Trophoblast cell (in vitro differentiated cells and primary cell): ENCODE data around the gene F10.

Experiments
- DNase-seq, 2 donors: peaks; one replicate each; pipeline ENCODE4 v3.0.0-alpha.2; 2016
- H2AFZ ChIP-seq: 2 replicates; pipeline ENCODE4 v1.6.1; 2013; ENCODE audit warnings: low read length, moderate library complexity, mild to moderate bottlenecking; ENCODE audit not compliant: insufficient read depth, poor library complexity
- H2AK5ac ChIP-seq: 2 replicates; pipeline ENCODE4 v1.6.1; 2013; ENCODE audit warnings: mild to moderate bottlenecking, low read length
- H2BK120ac ChIP-seq: 2 replicates; pipeline ENCODE4 v1.6.1; 2013; ENCODE audit warnings: low read length, mild to moderate bottlenecking, moderate library complexity; ENCODE audit not compliant: insufficient read depth, poor library complexity
- H2BK12ac ChIP-seq: 2 replicates; pipeline ENCODE4 v1.6.1; 2013; ENCODE audit warnings: mild to moderate bottlenecking, low read length, moderate library complexity
- H2BK5ac ChIP-seq: 2 replicates; pipeline ENCODE4 v1.6.1; 2013; ENCODE audit warnings: low read length, low read depth, moderate library complexity, mild to moderate bottlenecking; ENCODE audit not compliant: poor library complexity
- H3K14ac ChIP-seq: 2 replicates; pipeline ENCODE4 v1.6.1; 2013; ENCODE audit warnings: mild to moderate bottlenecking, low read length
- H3K18ac ChIP-seq: 2 replicates; pipeline ENCODE4 v1.6.1; 2013; ENCODE audit warnings: mild to moderate bottlenecking, low read length
- H3K23ac ChIP-seq: 2 replicates; pipeline ENCODE4 v1.6.1; 2013; ENCODE audit warnings: low read length
- H3K27ac ChIP-seq: 2 replicates; pipeline ENCODE4 v1.5.1; 2013; ENCODE audit warnings: low read depth, mild to moderate bottlenecking, inconsistent platforms, low read length, moderate library complexity
- H3K27me3 ChIP-seq: 2 replicates; pipeline ENCODE4 v1.6.1; 2013; ENCODE audit warnings: inconsistent platforms, mild to moderate bottlenecking, low read length, moderate library complexity; ENCODE audit not compliant: insufficient read depth
- H3K36me3 ChIP-seq, 2 experiments: 1 replicate in 1 of 2; 2 replicates in 1 of 2; pipeline ENCODE4 v1.6.1; 2013; ENCODE audit warnings: low read length in 2 of 2, mild to moderate bottlenecking in 2 of 2, moderate library complexity in 1 of 2; ENCODE audit not compliant: insufficient read depth in 2 of 2, control insufficient read depth in 1 of 2
- H3K4ac ChIP-seq: 2 replicates; pipeline ENCODE4 v1.6.1; 2013; ENCODE audit warnings: low read depth, mild to moderate bottlenecking, low read length, moderate library complexity
- H3K4me1 ChIP-seq, 2 experiments: 1 replicate in 1 of 2; 2 replicates in 1 of 2; pipeline ENCODE4 v1.6.1; 2013; ENCODE audit warnings: low read length in 2 of 2, mild to moderate bottlenecking in 2 of 2, moderate library complexity in 1 of 2; ENCODE audit not compliant: insufficient read depth in 2 of 2, control insufficient read depth in 1 of 2
- H3K4me2 ChIP-seq: 2 replicates; pipeline ENCODE4 v1.6.1; 2013; ENCODE audit warnings: inconsistent platforms, mild to moderate bottlenecking, low read length, moderate library complexity
- H3K4me3 ChIP-seq: 2 replicates; pipeline ENCODE4 v1.5.1; 2013; ENCODE audit warnings: mild to moderate bottlenecking, low read depth, low read length, inconsistent platforms
- H3K79me1 ChIP-seq: one replicate; pipeline ENCODE4 v1.6.1; 2013; ENCODE audit warnings: low read length
- H3K79me2 ChIP-seq: 2 replicates; pipeline ENCODE4 v1.6.1; 2013; ENCODE audit warnings: low read length, mild to moderate bottlenecking; ENCODE audit not compliant: control insufficient read depth, insufficient read depth, poor library complexity
- H3K9ac ChIP-seq: 2 replicates; pipeline ENCODE4 v1.6.1; 2013; ENCODE audit warnings: mild to moderate bottlenecking, low read length
- H3K9me3 ChIP-seq: 2 replicates; pipeline ENCODE4 v1.6.1; 2013; ENCODE audit warnings: low read depth, mild to moderate bottlenecking, control low read depth, inconsistent platforms, low read length; ENCODE audit not compliant: insufficient read depth
- H4K12ac ChIP-seq: 2 replicates; pipeline ENCODE4 v1.6.1; 2013; ENCODE audit warnings: low read depth, mild to moderate bottlenecking, low read length, moderate library complexity
- H4K8ac ChIP-seq: 2 replicates; pipeline ENCODE4 v1.6.1; 2013; ENCODE audit warnings: low read depth, mild to moderate bottlenecking, low read length, moderate library complexity
- H4K91ac ChIP-seq: one replicate; pipeline ENCODE4 v1.6.1; 2013; ENCODE audit warnings: low read depth, mild to moderate bottlenecking, low read length, moderate library complexity
- WGBS: extraction: QIAGEN DNeasy Blood & Tissue Kit; methylation state at CpG from one replicate; pipeline ENCODE4 v1.1.7; 2013; ENCODE audit warnings: missing lambda C conversion rate; ENCODE audit not compliant: insufficient read length, insufficient coverage; ENCODE audit errors: extremely low coverage; 5-methylcytosine and 5-hydroxymethylcytosine counted together

Gene F10

GRCh38 chr13:113176280-113176679 lies 53.7 kb downstream of the F10 start:
- H3K27me3 ChIP-seq = no peaks in the 10 kb centered on the region
- H4K8ac ChIP-seq = no peak overlapping the region
- no peak overlapping the region for H3K27ac ChIP-seq
- H3K79me2 ChIP-seq = no peaks in the 10 kb centered on the region
- H3K4me2 ChIP-seq = no peak overlapping the region
- no peak overlapping the region for H3K9ac ChIP-seq
- H2BK12ac ChIP-seq = no peak overlapping the region
- no peak overlapping the region for H4K12ac ChIP-seq
- H3K36me3 ChIP-seq = peaks cover 47 to 58% of the 10 kb centered on the region in 2 experiments
- DNase-seq = no peak
- H3K4me1 ChIP-seq = no peaks in the 10 kb centered on the region
- H2AK5ac ChIP-seq = no peak overlapping the region
- no peak overlapping the region for H3K14ac ChIP-seq
- H3K79me1 ChIP-seq = no peaks in the 10 kb centered on the region
- H3K18ac ChIP-seq = no peak overlapping the region
- no CpG with 5 or more reads among the region's 5 CpGs for WGBS
- no peak overlapping the region for H3K23ac ChIP-seq
- H3K4ac ChIP-seq = no peak overlapping the region
- H2AFZ ChIP-seq = no peak overlapping the region
- peaks cover 2% of the 10 kb centered on the region for H3K9me3 ChIP-seq
- no peak overlapping the region for H4K91ac ChIP-seq
- H2BK120ac ChIP-seq = no peak overlapping the region
- no peak overlapping the region for H3K4me3 ChIP-seq
- no peak overlapping the region for H2BK5ac ChIP-seq

DNA sequence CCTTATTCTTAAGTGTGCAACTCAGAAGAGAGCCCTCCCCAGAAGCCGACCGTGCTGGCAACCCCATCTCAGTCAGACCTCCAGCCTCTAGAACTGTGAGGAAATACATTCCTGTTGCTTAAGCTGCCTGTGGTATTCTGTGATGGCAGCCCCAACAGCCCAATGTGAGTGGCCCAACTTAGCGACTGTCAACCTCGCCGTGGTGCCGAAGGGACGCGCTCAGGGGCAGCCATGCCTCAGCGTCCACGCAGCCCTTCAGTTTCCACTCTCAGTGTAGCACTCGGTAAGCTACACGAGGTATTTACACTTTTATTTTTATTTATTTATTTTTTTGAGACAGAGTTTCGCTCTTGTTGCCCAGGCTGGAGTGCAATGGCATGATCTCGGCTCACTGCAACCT lies 54.2 kb downstream of the F10 start:
- no peaks in the 10 kb centered on the region for H3K79me2 ChIP-seq
- H3K27me3 ChIP-seq = no peaks in the 10 kb centered on the region
- H4K12ac ChIP-seq = no peak overlapping the region
- peaks cover 42 to 55% of the 10 kb centered on the region in 2 experiments for H3K36me3 ChIP-seq
- H3K18ac ChIP-seq = no peak overlapping the region
- no peak overlapping the region for H2BK120ac ChIP-seq
- H2BK12ac ChIP-seq = no peak overlapping the region
- no peak overlapping the region for H3K23ac ChIP-seq
- no peak overlapping the region for H3K4me3 ChIP-seq
- no CpG with 5 or more reads among the region's 14 CpGs for WGBS
- H3K9me3 ChIP-seq = no peaks in the 10 kb centered on the region
- H4K8ac ChIP-seq = no peak overlapping the region
- H3K27ac ChIP-seq = no peak overlapping the region
- no peak overlapping the region for H3K9ac ChIP-seq
- no peak overlapping the region for H3K4ac ChIP-seq
- H3K14ac ChIP-seq = no peak overlapping the region
- no peaks in the 10 kb centered on the region for H3K4me1 ChIP-seq
- H2BK5ac ChIP-seq = no peak overlapping the region
- no peak overlapping the region for H2AK5ac ChIP-seq
- H2AFZ ChIP-seq = no peak overlapping the region
- no peak overlapping the region for H4K91ac ChIP-seq
- DNase-seq = no peak
- H3K4me2 ChIP-seq = no peak overlapping the region
- no peaks in the 10 kb centered on the region for H3K79me1 ChIP-seq

- Histone ChIP-seq H3K4me2 (no peak overlapping the region), H3K23ac (no peak overlapping the region), H3K79me1 (no peaks in the 10 kb centered on the region), H4K8ac (no peak overlapping the region), H3K18ac (no peak overlapping the region), H3K4me1 (no peaks in the 10 kb centered on the region), H3K4me3 (no peak overlapping the region), H3K4ac (no peak overlapping the region), H3K27me3 (no peaks in the 10 kb centered on the region), H2BK120ac (no peak overlapping the region), H3K36me3 (peaks cover 36 to 49% of the 10 kb centered on the region in 2 experiments), H2AFZ (no peak overlapping the region), H3K9ac (no peak overlapping the region), H2BK5ac (no peak overlapping the region), H3K14ac (no peak overlapping the region), H3K27ac (peak overlapping the region; percentile 31), H3K79me2 (no peaks in the 10 kb centered on the region), H4K91ac (no peak overlapping the region), H2AK5ac (no peak overlapping the region), H4K12ac (no peak overlapping the region), H3K9me3 (no peaks in the 10 kb centered on the region), H2BK12ac (no peak overlapping the region)
- peak; percentile 83 to 94 for DNase-seq
- no CpG with 5 or more reads among the region's 25 CpGs for WGBS
Measured at GRCh38 chr13:113178070-113178895, 55.7 kb downstream of the F10 start.

DNA sequence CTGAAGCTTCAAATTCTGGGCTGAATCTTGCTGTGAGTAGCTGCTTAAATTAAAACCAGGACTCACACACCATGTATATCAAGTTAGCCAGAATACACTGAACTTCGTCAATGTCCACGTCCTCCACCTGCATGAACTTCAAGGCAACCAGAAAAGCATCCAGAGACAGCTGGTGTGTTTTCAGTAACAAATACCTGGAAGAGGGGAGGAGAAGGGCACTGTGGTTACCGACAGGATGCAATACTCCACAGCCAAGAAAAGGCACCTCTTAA lies 56.2 kb downstream of the F10 start:
- H2BK120ac ChIP-seq = no peak overlapping the region
- no peaks in the 10 kb centered on the region for H3K9me3 ChIP-seq
- DNase-seq = no peak
- H4K8ac ChIP-seq = no peak overlapping the region
- H3K4ac ChIP-seq = no peak overlapping the region
- H3K14ac ChIP-seq = no peak overlapping the region
- no peak overlapping the region for H3K9ac ChIP-seq
- no peak overlapping the region for H3K23ac ChIP-seq
- H3K79me1 ChIP-seq = no peaks in the 10 kb centered on the region
- no peaks in the 10 kb centered on the region for H3K79me2 ChIP-seq
- H4K91ac ChIP-seq = no peak overlapping the region
- H3K36me3 ChIP-seq = peaks cover 38 to 53% of the 10 kb centered on the region in 2 experiments
- H2BK12ac ChIP-seq = no peak overlapping the region
- WGBS = no CpG with 5 or more reads among the region's 3 CpGs
- H3K4me1 ChIP-seq = no peaks in the 10 kb centered on the region
- H3K27me3 ChIP-seq = no peaks in the 10 kb centered on the region
- no peak overlapping the region for H2AK5ac ChIP-seq
- no peak overlapping the region for H3K27ac ChIP-seq
- no peak overlapping the region for H3K4me2 ChIP-seq
- H2BK5ac ChIP-seq = no peak overlapping the region
- H4K12ac ChIP-seq = no peak overlapping the region
- no peak overlapping the region for H3K18ac ChIP-seq
- H3K4me3 ChIP-seq = no peak overlapping the region
- no peak overlapping the region for H2AFZ ChIP-seq
